CD4-positive, alpha-beta T cell treated with Interleukin-12 subunit alpha and Interleukin-12 subunit beta, for 1 hour (primary cell): ENCODE results near the gene SH3PXD2B.

Source experiments
- DNase-seq: peaks from one replicate; pipeline ENCODE4 v3.0.0-alpha.2; 2020

SH3PXD2B gene

DNA sequence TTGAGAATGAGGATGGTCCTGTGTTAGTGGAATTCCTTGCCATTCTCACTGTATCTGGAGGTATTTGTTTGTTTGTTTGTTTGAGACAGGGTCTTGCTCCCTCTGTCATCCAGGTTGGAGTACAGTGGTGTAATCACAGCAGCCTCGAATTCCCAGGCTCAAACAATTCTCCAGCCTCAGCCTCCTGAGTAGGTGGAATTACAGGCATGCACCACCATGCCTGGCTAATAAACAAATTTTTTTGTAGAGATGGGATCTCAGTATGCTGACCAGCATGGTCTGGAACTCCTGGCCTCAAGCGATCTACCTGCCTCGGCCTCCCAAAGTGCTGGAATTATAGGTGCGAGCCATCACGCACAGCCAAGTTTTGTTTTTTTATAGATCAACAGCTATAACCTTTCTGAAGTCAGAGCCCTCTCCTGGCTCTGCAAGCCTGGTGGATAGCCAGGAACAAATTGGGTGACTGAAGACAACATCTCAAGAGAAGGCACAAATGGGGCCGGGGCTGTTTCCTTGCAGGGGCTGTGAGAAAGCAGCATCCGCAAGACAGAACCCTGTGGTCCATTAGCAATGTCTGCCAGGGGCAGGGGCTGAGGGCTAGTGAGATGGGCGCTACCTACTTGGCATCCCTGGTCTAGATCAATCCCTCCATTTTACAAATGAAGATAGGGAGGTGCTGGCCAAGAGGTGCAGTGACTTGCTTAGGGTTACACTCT, 18.8 kb downstream of the SH3PXD2B start:
- no peak for DNase-seq

DNA sequence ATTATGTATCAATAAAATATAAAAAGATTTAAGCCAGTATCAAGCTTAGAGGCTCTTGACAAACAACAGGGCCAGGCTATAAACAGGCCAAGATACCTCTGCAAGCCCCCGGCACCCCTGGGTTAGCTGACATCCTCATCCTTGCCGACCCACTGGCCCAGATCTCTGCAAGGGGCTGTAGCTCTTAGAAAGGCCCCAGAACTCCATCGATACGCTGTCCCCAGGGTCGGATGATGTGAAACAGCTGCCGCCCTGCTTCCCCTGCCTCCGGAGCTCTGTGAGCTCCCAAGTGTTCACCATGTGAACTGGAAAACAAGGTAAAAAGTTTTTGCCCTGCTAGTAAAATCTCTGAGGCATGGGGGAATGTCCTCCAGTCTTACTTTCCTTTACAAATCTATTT, 20.1 kb downstream of the SH3PXD2B start:
- no peak for DNase-seq

DNA sequence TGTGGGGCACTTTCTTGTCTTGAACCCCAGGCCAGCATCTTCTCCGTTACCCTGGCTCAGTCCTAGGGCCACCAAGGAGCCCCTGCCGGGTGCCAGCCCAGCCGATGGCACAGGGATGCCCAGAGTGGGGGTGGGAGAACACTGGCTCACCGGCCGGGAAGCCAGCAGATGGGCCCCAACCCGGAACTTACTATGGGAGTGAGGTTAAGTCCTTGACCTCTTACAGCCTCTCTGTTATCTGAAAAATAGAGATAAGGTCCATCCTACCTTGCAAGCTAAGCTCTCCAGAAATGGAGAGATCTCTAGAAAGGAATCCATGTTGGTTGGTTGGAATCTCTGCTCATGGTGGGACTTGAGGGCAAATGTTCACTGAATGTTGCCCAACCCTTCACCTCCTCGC, 20.8 kb downstream of the SH3PXD2B start:
- DNase-seq: no peak

DNA sequence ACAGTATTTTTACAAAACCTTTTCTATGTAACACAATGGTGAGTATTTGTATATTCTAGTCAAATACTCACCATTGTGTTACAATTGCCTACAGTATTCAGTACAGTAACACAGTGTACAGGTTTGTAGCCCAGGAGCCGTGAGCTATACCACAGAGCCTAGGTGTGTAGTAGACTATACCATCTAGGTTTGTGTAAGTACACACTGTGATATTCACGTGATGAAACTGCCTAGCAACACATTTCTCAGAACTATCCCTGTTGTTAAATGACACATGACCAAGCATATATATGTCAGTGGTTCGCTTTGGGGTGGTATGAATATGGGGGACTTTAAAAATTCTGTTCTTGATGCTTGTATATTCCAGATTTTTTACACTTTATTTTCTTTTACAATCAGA, 21.3 kb downstream of the SH3PXD2B start:
- no peak for DNase-seq

DNA sequence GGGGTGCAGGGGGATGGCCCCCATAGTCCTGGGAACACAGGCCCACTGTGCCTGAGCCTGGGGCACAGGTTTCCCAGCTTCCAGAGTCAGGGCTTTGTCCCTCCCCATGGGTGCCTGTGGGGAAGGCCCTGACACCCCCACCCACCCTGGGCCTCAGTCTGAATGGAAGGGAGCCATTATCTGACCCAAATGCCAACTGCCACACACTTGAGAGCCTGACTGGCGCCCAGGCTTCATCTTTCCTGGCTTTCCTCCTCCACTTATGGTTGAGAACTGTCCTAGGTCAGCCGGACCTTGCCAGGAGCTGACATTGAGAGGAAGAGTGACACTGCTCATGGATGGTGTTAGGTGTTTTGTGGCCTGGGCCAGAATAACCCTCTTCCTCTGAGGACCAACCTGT, 24.0 kb downstream of the SH3PXD2B start:
- DNase-seq: no peak

DNA sequence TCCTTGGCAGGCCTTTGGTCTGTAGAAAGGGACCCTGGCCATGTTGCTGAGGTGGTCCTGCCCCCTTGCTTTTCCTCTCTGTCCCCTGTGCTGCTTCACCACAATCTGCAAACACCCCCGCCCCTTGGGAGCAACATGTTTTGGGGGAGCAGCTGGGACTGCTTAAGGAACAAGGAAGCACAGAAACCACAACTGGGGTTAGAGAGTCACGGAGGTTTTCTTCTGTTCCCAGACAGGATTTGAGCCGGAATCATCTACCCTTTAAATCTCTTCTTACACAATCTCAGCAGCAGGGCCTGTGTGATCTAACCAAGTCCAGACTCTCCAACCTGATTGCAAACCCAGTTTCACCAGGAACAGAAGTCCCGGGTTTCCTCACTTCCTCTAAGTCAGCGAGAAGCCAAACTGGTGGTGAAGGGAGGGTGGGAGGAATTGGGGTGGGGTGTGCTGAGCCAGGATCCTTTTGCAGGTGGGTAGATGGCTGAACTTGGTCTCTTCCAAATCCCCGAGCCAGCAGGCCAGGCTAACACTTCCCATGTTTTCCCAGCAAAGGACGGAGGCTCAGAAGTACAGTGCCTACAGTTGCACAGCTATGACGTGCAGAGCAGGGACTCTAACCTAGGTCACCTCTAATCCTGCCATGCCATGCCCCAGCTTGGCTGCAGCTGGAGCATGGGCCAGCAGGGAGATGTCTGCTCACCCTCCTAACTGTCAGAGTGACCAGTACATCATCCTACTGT, 25.0 kb downstream of the SH3PXD2B start:
- DNase-seq: no peak

DNA sequence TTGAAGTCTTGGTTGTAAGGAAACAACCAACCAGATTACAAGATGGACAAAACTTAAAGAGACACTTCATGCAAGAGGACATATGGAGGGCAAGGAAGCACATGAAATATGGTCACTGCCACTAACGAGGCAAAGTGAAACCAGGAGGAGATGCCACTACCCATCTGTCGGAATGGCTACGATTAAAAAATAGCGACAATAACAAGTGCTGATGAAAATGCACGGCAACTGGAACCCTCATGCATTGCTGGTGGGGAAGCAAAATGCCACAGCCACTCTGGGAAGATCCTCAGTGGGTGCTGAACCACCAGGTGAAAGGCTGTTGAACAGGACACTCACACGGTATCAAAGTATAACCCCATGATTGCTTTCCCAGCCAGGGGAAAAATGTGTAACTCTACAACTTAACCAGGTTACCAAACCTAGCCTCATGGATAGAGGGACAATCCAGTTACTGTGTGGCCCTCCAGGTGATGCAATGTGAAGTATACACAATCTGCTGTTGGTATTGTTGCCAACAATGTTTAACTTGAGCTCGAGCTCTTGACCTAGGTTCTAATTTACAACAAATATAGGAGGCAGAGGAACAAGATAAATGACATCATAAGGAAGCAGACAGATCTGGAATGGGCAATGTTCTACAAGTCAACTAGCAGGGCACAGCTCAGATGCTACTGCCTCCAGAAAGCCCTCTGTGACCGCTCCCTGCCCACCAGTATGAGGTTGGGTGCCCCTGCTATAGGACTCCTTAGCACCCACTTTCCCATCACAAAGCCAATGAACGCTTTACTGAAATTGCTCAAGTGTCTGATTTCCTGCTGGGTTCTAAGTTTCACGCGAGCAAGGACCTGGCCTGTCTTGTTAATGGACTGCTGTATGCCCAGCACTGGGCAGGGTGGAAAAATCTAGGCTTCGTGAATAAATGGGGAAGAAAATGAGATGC, 25.8 kb downstream of the SH3PXD2B start:
- DNase-seq: no peak

DNA sequence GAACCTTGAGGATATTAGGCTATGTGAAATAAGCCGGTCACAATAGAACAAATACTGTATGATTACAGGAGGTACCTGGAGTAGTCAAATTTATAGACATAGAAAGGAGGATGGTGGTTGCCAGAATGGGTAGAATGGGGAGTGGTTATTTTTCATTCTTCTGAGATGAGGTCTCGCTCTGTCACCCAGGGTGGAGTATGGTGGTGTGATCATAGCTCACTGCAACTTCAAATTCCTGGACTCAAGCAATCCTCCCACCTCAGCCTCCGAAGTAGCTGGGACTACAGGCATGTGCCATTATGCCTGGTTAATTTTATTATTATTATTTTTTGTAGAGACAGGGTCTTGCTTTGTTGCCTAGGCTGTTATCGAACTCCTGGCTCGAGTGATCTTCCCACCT, 27.1 kb downstream of the SH3PXD2B start:
- DNase-seq: no peak

DNA sequence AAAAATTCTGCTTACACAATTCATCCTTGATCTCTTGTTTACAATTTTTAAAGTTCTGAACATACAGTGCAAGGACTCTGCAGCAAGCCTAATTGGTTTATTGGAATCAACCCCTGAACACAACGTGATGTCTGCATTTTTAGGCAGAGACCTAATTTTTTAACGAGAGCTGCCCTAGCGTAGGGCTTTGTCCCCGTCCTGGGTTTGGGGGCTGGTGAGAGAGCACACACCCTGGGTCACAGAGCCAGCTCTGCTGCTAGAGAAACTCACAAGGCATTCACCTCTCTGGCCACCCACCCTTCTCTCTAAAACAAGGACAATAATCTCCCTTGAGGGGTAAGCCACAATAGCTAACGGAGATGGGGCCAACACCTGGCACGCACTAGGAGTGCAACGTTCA, 28.2 kb downstream of the SH3PXD2B start:
- DNase-seq: no peak

DNA sequence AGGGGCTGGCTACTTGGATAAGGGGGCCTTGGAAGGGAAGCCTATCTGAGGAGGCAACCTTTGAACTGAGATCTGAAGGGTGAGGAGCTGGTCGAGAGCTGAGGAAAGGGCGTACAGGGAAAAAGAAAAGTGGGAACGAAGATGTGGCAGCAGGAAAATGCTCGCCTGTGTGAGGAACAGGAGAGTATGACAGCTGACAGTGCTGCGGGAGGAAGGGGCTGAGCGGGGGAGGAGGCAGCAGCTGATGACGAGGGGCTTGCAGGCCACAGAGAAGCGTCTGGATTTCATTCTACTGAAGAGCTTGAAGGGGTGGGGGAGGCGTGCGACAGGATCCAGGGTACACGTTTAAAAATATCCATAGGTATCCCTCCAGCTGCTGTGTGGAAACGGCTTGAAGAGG, 28.9 kb downstream of the SH3PXD2B start:
- DNase-seq: no peak

DNA sequence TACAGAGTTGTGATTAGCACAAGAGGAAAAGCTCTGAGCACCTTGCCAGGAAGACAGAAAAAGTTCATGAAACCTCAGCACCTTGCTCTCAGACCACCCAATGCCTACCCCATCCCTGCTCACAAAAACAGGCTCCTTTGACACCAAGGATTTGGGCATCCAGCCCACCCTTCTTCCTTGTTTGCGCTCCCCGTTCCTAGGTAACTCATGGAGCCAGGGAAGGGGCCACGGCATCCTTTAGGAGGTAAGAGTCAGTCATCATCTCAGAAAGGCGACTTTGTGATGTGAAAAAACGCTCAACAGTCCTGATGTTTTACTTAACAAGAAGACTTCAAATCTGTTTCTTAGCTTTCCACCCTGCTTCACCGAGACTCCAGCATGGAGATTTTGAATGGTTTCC, 29.5 kb downstream of the SH3PXD2B start:
- DNase-seq: no peak

DNA sequence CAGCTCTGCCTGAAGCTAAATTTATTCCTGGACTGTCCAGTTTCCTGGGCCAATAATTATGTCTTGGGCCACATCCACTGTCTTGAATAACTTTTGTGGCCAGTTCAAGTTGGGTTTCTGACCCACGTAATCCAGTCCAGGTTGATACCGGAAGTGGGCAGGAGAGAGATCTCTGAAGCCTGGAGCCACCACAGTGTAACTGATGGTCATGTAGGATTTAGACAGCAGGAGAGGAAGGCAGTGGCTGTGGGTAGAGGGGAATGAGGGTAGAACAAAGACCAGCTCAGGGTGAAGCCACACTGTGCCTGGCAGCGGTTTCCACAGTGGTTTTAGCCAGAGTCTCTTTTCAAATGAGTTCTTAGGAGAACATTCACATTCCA, 30.2 kb downstream of the SH3PXD2B start:
- no peak for DNase-seq

DNA sequence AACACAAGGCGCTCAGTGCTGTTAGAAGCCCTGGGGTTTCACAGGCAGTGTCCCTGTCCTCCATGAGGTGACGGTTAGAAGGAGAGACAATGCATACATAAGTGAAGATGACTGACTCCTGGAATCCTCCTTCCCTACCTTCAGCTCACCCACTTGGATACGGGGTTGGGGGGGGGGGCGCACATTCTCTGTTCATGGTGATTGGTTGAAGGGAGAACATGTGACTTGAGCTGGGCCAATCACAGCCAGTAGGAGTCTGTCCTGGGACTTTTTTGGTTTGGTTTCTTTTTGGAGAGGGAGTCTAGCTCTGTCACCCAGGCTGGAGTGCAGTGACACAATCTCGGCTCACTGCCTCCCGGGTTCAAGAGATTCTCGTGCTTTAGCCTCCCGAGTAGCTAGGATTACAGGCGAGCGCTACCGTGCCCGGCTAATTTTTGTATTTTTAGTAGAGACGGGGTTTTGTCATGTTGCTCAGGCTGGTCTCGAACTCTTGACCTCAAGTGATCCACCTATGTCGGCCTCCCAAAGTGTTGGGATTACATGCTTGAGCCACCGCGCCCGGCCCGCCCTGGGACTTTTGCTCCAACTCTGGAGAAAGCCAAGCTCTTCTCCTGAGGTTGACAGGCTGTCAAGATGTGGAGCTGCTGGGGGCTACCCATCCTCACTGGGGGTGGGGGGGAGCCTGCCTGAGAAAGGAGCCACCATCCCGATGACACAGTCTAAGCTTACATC, 30.8 kb downstream of the SH3PXD2B start:
- DNase-seq: no peak

DNA sequence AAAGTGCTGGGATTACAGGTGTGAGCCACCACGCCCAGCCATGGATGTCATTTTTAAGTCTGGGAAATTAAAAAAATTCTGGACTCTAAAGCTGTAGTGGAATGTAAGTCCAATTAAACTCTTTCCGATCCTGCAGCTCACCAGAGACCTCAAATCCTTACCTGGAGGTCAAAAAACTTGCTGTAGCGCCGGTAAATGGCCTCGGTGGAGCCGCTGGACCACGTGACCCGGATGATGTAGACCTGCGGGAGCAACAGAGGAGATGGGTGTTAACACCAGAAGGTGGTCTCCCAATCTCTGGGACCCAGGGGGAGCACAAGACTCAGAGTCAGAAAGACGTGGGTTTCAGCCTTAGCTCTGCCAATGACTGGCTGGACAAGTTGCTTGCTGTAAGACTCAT, 32.1 kb downstream of the SH3PXD2B start:
- no peak for DNase-seq

DNA sequence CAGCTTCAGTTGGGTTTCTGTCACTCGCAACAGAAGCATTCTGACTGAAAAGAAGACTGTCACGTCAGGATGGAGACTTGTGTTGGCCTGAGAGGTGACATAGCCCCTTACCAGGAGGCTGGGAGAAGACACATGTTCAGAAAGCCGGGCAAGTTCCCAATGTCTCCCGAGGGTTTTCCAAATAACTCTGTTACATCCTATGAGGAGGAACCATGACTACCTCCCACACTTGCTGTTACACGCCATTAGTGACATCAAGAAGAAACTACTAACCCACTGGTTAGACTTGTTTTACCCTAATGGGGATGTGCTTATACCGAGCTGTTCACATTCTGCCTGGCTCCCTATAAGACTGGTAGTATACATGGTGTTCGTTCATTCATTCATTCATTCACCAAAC, 33.3 kb downstream of the SH3PXD2B start:
- DNase-seq: no peak

DNA sequence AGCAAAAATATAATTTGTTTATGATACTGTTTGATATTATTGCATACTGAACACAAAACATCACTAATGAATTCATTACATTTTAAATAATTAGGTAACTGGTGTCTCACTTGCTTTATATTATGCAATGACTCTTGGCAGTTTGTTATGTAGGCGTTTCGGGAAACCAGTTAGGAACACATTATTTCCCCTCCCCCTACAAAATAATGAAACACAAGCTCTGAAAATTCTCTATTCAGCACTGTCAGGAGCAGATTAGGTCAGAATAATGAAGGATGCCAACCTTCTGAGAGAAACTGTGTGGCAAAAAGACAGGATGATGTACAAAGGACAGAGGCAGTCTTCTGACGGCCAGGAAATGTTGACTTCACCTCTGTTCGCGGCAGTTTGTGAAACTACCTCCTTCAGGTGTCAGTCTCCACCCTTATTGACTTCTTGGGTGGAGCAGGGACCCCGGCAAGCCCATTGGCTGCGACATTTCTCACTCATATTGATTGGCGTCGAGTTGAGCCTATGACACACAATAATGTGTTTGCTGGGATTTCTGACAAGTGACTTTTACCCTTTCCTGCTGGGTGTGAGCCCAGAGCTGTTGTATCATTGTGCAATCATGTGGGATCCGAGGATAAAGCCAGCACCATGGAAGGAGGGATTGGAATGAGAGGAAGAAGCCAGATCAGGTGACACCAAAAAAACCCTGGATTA, 33.9 kb downstream of the SH3PXD2B start:
- DNase-seq: peak; percentile 10

DNA sequence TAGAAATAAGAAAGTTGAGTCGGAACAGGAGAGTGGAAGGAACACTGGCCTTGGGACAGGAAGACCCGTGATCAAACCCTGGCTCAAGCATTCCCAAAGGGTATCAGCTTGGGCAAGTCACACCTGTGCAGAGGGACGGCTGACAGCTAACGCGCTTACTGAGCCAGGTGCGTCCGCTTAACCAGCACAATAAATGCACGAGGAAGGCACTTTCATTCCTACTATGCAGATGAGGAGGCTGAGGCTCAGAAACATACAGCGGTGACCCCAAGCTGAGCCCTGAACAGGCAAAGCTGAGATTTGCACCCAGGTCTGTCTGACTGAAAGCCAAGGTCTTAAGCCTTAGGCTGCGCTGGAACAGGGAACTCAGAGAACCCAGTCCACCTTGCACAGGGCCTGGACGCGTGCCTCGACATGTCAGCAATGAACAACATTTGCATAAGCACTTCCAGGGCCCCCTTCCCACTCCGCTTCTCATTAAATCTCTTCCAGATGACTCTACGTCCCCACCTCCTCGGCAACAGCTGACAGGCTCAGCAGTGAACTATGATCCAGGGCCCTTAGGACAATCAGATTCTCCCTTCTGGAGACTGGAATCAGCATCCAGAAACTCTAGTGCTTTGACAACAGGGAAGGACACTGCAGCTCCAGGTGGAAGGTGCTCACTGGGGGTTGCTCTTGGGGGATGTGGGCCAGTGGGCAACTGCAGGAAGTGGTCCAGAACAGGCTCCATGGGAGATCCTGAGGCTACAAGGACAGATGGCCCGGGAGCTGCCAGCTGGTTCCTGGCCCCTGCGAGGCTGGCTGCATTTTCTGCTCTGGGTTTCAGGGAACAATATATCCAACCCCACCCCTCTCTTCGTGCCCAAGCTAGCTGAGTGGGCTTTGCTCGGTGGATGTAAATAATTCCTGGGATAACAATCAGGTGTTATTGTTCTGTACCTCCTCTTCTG, 35.2 kb downstream of the SH3PXD2B start:
- DNase-seq: no peak

DNA sequence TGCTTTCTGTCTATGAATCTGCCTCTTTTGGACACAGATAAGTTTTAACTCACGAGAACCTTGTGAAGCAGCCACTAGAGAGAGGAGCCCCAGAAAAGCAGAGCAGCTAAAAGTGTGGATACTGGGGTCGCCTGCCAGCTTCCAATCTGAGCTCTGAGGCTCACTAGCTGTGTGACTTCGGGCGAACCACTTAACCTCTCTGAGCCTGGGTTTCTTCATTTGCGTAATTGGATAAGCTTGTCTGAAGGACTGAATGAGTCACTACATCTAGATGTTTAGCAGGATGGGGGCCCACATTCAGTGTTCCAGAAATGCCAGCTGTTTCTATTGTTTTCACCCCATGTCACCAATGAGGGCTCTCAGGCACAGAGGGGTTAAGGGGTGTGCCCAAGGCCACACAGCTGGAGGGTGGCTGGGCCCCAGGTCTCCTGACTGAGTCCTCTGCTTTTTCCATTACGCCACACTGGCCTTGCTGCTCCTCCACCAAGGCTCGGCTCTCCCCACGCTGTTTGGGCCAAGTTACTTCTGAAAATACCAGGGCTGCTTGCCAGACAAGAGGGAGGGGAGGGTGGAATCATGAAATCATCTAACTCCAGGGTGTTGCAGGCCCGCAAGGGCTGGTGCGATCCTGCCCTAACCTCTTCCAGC, 36.2 kb downstream of the SH3PXD2B start:
- DNase-seq: no peak

DNA sequence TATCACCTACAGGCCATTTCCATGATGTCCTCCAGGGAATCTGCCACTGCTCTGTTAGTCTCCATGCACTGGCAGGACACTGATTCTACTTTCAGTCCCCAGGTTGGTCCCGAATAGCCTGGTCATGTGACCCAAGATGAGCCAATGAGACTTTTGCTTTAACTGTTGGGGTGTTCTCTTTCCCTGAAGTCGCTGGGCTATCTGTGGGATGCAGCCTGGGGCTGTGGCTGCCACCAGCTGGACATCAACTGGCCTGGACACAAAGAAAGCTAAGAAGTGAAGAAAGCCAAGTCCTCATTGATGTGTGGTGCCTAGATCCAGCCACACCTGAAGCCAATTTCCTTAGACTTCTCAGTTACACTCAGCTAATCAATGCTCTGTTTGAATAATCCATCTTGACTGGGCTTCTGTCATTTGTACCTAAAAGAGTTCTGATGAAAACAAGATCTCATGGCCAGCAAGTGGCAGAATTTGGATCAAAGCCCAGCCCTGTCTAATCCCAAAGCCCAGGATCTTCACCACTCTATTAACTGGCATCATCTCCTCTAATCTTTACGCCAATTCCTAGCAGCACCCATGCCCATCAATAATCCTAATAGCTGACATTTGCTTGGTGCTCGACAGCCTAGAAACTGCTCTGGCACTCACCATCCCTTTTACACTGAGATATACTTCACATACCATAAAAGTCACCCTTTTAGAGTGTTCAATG, 37.0 kb downstream of the SH3PXD2B start:
- no peak for DNase-seq
